GM20000 (cell line): Measurements from ENCODE around the gene SLFN11.

Experiments
- DNase-seq: peaks from one replicate; pipeline ENCODE4 v3.0.0; 2012; ENCODE audit warnings: low spot score
- CTCF ChIP-seq: IDR thresholded peaks from 2 replicates; pipeline ENCODE4 v1.5.1; 2012; ENCODE audit warnings: mild to moderate bottlenecking, control low read depth; ENCODE audit errors: extremely low read depth, missing control alignments

Gene SLFN11

GRCh38 chr17:35350493-35350892 is 22.9 kb downstream of the SLFN11 start:
- DNase-seq = no peak
- no peak for TF ChIP-seq CTCF

- no peak for TF ChIP-seq CTCF
- no peak for DNase-seq
Observed at GRCh38 chr17:35345926-35346771, 27.3 kb downstream of the SLFN11 start.

DNA sequence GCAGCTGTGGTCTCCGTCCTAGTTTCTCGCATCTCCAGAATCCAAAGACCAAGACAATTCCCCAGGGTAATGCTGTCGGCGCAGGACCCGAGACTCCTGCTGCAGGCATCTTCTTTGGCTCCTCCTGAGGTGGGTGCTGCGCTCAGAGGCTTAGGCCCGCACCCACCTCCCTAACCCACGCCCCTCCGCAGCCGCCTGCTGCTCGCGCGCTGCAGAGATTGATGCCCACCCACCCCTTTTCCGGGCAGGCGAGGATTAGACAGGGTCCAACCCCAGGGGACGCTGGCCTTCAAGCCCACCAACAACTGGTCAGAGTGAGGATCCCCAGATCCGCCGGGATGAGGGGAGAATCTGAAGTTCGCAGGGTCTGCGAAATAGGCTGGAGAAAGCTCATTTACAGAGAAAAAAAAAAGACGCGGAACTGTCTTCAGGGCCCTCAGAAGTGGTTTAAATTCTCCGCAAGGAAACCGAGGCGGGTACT is 27.9 kb downstream of the SLFN11 start:
- no peak for TF ChIP-seq CTCF
- no peak for DNase-seq

- no peak for DNase-seq
- no peak for TF ChIP-seq CTCF
Observed at GRCh38 chr17:35344262-35344661, 29.2 kb downstream of the SLFN11 start.

DNA sequence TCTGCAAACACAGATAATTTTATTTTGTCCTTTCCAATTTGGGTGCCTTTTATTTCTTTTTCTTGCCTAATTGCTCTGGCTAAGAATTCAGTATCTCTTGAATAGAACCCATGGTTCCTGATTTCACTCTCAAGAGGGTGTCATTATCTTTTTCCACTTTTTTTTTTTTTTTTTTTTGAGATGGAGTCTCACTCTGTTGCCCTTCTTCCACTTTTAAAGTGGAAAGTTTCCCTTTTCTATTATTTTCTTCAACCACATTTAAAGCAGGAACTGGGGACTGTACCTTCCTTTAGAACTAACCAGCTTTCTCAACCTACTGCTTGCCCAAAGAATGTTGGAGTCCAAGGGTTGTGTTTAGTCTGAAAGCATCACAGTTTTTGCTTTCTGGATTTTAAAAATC is 31.1 kb downstream of the SLFN11 start:
- TF ChIP-seq CTCF = no peak

GRCh38 chr17:35341411-35341992 is 31.9 kb downstream of the SLFN11 start:
- TF ChIP-seq CTCF = no peak
- DNase-seq = peak; percentile 32

More for the DNA sequence above, 31.1 kb downstream of the SLFN11 start:
- DNase-seq = no peak

- no peak for TF ChIP-seq CTCF
- no peak for DNase-seq
Observed at GRCh38 chr17:35338230-35338629, 35.2 kb downstream of the SLFN11 start.
